T-helper 2 cell (primary cell): ENCODE measurements around the gene SCN9A.
"Not testable (repeated sequence)": the region's sequence is repeated elsewhere in the genome, so short reads cannot be mapped to it uniquely, and the experiment has no call there.

Experiments used
- DNase-seq, 5 experiments: peaks; one replicate each; pipeline versions ENCODE4 v3.0.0 to v3.0.0-alpha.2; 2012 to 2022

SCN9A gene

DNA sequence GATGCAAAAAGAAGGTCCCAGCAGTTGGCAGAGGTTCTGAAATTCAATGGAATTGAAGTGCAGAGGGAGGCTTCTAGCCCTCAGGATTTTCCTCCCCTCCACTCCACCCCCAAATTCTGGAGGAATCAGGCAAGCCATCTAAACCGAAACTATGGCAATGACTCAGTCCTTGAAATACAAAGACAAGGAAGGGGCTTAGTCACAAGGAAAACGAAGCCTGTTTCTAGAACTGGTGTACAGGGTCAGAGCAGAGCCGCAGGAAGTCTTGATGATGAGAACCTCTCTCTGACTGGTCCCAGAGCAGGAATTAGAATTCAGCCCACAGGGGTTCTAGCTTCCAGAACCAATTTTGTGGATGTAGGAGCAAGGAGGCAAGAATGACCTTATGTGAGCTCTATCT lies 136.2 kb downstream of the SCN9A start:
- DNase-seq, result no peak

DNA sequence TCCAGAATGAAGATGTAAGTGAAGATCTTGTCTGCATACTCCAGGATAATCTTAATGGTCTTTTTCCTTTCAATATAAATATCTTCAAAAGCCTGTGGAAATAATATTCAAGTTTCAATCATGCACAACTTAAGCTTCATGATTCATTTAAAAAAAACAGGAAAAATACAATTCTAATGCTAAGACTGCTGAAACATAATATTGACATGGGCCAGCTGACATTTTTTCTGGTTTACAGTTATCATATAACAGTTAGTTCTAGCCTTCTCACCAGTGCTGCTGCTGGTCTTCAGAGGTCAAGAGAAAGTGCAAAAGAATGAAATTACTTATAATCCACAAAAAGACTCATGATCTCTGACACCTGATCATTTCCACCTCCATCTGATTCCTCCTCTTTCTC lies 137.6 kb downstream of the SCN9A start:
- DNase-seq, result no peak

DNA sequence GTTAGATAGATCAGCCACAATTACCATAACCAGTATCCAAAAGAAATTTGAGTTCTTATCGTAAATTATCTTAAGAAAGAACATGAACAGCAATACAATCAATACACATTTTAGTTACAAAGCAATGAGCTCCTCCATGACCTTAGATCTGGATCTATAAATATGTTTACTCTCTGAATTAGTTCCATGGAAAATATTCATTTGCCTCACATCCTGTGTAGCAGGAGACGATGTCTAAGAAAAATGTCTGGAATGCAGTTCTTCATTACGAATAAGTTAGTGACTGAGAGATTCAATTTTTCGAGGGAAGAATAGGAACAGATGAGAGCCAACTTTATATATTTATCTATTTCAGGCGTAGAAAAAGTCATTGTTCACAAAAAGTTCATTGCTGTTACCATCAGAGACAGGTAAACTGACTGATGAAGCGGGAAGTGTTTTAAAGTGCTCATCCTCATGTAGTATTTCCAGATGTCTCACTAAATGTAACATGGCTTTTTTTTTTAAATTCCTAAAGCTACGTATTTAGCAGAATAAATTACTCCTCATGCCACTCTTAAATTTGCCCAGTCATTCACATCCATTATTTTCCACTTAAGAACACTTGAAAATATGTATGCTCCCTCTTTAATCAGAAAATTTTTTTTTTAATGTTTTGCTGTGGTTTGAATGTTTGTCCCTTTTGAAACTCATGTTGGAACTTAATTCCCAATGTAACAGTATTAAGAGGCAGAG lies 141.5 kb downstream of the SCN9A start:
- no peak for DNase-seq

DNA sequence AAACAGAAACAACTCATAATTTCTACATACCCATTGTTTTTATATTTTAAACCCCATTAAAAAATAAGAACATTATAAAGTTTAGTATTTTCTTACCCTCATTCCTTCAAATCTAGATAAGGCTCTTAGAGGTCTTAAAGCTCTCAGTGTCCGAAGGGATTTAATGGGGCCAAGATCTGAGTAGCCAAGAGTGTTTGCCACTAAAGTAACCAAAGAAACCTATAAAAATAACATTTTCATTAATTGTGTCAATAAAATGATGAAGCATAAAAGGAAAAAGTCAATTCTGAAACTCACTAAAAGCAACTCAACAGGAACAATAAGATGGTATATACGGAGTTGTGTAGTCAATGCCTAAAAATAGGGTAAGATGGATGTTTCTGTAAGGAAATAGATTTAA lies 142.5 kb downstream of the SCN9A start:
- no peak for DNase-seq

DNA sequence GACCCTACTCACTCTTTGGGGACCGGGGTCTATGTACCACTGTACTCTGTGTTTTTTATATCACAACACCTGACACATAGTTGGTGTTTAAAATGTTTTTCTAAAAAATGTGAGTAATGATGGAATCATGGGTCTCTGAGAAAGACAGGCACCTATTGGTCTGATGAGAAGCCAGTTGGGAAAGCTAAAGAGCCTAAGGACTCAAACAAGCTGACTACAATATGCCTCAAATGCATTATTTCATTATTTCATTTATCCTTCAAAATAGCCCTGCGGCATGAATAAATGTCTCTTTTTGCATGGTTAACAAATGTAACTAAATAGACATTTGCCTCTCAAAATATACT lies 145.0 kb downstream of the SCN9A start:
- DNase-seq, result no peak

DNA sequence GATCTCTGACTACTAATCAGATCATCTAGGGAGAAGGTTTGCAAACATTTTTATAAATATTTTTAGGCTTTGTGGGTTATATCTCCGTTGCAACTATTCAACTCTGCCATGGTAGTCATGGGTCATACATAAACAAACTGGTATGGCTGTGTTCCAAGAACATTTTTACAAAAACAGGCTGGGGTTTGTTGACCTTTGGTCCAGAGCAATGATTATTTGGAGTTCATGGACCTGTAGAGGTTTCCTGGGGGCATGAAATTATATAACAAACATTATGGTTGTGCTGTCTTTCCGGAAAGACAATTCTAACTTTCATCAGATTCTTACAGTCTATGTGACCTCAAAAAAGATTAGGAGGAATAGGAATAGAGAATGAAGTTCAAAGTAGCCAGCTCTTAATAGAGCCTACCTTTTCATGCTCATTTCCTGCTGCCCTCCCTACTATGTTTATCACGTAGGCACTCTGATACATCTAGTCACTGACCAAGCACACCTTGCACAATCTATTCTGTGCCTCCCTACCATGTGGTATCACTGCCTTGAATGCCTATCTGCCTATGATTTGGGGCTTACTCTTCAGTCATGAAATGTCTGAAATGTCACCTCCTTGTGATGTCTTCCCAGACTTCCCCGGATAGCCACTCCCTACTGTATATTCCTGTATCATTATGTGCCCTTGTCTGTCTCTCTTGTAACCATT lies 145.6 kb downstream of the SCN9A start:
- no peak for DNase-seq

DNA sequence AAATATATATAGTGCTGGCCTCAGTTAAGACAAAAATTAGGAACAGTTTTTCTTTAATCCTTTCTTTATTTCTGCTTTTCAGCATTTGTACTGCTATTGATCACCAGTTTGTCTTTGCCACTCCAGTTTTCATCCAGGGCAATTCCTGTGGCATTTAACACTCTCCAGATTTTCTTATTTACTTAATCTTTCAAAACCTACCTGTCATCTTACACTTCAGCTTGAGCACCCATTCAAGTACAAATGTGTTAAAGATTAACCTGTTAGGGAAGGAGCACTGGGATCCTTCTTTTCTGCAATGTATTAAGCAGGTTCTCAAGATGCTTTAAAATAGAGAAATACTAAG lies 146.1 kb downstream of the SCN9A start:
- no peak for DNase-seq

DNA sequence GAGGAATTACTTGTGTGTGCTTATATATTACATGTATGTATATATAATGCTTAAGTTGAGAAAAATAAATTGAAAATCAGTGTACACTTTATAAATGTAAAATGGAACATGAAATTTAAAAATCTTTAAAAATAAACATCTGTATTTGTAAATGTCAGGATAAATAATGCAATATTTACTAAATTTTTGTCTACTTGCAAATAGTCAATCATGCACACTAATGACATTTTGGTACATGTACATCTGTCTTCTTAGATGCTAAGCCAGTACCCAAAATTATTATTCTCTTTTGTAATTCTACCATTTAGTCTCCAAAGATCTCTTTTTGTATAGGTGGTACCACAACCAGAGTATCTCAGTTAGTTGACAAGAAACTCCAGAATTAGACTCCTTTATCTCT lies 151.5 kb downstream of the SCN9A start:
- DNase-seq, result no peak

DNA sequence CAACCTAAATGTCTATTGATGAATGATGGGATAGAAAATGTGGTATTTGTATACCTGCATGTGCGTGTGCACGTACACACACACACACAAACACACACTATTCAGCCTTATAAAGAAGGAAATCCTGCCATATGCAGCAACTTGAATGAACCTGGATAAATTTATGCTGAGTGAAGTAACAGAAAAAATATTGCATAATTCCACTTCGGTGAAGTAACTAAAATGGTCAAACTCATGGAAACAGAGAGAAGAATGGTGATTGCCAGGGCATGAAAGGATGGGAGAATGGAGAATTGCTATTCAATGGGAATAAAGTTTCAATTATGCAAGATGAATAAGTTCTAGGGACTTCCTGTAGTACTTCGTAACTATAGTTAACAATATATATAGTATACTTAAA lies 152.4 kb downstream of the SCN9A start:
- DNase-seq, result no peak

DNA sequence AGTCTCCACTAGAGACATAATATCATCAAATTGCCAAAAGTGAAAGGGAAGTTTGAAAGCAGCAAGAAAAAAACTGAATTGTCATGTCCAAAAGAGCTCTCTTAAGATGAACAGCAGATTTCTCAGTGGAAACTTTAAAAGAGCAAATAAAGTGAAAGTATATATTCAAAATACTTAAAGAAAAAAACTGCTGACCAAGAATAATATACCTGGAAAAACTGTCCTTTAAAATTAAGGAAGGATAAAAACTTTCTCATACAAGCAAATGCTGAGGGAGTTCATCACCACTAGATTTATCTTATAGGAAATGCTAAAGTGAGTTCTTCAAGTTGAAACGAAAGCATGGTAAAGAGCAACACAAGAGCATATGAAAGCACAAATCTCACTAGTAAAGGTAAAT lies 164.7 kb downstream of the SCN9A start:
- DNase-seq, result no peak

DNA sequence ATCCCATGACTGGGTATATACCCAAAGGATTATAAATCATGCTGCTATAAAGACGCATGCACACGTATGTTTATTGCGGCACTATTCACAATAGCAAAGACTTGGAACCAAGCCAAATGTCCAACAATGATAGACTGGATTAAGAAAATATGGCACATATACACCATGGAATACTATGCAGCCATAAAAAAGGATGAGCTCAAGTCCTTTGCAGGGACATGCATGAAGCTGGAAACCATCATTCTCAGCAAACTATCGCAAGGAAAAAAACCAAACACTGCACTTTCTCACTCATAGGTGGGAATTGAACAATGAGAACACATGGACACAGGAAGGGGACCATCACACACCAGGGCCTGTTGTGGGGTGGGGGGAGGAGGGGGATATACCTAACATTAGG lies 165.8 kb downstream of the SCN9A start:
- DNase-seq, result not testable (repeated sequence)

DNA sequence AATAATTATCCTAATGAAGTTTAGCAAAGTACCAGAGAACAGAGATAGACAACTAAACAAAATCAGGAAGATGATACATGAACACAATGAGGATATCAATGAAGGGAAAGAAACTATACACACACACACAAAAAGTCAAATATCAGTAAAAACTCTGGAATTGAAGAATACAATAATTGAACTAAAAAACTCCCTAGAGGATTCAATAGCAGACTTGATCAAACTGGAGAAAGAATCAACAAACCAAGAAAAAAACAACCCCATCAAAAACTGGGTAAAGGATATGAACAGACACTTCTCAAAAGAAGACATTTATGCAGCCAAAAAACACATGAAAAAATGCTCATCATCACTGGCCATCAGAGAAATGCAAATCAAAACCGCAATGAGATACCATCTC lies 166.4 kb downstream of the SCN9A start:
- DNase-seq, result not testable (repeated sequence)

DNA sequence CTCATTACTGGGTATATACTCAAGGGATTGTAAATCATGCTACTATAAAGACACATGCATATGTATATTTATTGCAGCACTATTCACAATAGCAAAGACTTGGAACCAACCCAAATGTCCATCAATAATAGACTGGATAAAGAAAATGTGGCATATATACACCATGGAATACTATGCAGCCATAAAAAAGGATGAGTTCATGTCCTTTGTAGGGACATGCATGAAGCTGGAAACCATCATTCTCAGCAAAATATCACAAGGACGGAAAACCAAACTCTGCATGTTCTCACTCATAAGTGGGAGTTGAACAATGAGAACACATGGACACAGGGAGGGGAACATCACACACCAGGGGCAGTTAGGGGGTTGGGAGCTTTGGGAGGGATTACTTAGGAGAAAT lies 169.6 kb downstream of the SCN9A start:
- not testable (repeated sequence) for DNase-seq

DNA sequence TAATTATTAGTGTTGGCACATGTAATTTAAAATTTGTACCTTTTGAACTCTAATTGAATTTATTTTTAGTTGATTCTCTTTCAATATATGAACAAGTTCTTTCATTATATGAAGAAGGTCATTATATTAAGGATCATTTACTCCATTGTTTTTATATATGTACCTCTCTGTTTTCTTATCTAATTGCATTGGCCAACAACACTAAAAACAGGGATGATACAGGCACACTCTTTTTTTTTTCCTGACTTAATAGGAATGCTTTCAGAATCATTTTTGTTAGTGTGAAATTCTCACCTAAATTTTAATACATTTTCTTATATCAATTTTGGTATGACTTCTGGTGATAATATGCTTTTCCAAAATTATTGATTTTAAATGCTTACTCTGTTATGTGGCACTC lies 173.0 kb downstream of the SCN9A start:
- DNase-seq, result no peak

DNA sequence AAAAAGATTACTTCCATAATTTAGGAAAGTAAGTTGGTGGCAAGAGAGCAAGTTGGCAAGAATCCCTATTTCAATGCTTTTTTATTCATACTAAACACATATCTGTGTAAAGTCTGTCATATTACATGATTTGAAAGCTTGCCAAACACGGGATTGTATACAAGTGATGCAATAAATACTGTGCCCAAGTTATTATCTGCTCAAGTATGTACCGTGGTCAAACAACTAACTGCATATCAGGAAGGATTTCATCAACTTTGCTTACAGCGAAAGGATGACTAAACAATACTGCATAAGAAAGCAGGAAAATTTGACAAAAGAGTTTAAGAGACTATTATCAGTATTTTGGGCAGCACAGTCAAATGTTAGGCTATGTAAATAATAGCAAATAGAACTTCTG lies 178.3 kb downstream of the SCN9A start:
- no peak for DNase-seq

DNA sequence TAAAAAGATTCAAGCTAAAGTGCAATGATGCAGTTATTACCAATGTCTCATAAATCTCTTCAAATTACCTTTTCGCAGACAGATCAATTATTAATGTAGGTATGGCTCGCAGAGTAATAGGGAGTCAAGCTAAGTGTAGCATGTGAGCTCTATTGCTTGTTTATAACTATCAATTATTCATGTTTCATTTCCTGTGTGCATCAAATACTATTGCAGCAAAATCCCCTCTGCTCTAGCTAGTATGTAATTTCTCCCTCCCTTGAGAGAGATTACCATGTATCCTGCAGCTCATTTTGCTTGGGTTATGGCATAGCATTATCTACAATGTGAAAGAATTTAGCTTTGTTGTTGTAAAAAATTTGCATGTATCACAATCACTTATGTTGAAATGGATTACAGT lies 182.3 kb downstream of the SCN9A start:
- no peak for DNase-seq

DNA sequence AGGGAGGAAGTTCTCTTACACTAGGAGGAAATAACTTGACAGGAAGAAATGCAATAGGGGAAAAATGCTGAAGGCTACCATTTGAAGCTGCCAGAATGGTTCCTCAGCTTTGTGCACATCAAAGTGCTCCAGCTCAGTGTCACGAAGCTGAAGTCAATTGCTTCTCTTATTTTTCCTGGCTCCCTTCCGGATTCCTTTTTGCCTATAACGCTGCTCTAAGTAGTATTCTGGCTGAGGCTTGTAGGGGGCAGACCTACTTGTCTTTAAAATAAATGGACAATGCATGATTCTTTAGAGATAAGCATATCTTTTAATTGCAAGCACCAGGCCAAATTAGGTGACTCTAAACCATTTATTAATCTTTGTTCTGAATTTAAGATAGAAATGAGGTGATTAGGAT lies 187.7 kb downstream of the SCN9A start:
- no peak for DNase-seq

DNA sequence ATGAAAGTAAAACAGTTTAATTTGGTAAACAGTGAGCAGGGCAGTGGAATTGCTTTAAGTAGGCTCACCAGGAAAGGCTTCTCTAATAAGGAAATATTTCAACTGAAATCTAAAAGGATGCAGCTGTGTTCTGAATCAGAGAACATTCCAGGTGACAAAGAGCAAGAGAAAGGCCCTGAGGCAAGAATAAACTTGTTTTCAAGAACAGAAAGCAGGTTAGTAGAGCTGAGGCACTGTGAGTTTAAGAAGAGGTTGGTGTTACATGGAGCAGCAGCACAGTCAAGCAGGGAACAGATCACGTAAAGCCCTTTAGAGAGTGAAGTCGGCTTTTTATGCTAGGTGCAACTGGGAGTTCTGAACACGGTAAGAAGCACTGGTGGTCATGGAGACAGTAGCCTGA lies 191.0 kb downstream of the SCN9A start:
- no peak for DNase-seq

DNA sequence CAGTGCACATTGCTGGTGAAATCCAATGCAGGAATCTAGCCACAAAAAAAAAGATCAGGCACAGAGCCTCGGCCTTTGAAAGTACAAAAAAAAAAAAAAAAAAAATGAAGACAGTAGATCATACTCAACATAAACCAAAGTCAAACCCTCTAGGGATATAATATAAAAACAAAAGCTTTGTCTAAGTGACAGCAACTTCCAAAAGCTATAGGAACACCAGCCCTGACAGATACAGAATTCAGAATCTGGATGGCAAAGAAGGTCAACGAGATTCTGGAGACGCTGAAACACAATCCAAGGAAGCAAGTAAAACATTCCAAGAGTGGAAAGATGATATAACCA lies 194.0 kb downstream of the SCN9A start:
- DNase-seq, result no peak

DNA sequence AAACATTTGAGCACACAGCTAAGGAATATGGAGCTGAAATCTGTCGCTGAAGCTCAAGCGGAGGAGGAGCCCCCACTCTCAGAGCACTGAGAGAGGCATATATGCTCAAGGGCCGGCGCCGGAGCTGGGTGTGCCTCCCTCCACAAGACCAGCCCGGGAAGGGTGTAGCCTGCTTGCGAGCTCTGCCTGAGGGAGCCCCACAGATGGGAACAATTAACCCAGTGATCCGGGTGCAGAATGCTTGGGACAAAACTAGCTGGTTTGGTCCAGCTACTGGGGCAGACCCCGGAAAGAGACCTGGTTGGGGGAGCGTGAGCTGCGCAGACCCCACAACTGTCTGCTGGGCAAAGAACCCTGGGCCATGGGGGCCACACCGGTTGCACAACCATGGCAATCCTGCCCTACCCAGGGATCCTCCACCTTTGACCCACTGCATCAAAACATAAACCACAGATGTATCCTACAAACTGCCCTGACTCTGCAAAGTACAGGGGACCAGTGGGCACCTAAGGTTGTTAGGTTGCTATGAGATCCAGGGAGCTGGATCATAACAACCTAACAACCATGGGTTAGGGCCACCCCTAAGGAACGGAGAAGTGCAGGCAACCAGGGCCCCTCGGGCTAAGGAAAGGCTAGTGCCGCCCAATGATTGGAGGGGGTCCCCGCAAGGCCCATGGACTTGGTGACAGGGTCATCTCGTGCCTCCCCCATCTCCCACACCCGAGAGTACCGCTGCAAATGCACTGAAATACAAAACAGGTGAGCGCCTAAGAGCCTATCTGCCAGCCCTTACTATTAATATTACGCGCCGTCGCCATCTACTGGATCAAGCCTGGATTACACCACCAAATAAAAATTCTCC lies 194.6 kb downstream of the SCN9A start:
- peak in 1 of 5 experiments; percentile 25 for DNase-seq

DNA sequence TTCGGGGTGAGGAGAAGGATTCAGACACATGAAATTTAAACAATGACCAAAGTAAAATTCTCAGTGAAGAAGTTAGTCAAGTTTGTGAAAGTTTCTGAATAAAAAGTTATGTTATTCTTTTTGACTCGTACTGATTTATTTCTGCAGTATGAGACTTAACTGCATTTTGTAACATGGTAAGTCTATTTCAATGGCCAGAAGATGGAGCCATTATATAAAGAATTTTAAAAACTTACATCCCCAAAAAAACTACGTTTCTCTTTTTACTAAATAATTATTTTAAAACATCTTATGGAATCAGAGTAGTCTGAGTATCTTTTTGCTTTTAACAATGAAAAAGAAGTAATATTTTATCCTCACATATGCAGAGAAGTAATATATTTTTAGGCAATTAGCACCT lies 196.5 kb downstream of the SCN9A start:
- no peak for DNase-seq

DNA sequence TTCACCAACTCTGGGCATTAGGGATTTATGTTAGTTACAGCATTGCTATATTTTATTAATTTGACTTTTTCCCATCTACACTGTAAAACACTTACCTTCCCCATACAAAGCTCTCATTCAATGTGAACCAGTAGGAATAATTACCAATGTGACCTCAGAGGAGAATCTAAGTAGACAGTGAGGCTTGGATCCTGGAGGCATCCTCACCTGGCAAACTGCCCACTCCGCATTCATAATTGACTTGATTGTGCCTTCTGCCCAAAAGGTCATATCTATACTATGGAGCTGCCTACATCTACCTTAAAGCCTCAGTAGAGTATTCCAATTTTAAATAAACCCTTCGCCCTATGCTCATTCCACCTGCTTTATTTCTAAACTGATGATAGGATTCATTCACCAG lies 202.5 kb downstream of the SCN9A start:
- DNase-seq, result no peak

DNA sequence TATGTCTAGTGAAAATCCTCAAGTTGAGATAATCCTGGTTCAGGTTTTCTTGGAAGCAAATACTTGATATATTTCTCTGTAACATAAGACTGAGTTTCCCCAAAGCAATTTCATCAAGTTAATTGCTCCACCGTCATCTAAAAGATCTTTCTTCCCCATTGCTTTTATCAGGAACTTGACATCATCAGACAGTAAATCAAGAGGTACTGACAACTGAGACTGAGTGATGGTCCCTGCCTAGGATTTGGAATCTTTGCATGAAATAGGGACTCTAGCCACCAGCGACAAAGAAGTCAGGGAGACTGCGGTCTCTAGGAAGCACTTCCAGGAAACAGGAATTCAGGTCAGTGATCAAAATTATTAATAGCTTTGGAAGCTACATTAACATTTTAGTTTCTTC lies 204.5 kb downstream of the SCN9A start:
- DNase-seq, result no peak

DNA sequence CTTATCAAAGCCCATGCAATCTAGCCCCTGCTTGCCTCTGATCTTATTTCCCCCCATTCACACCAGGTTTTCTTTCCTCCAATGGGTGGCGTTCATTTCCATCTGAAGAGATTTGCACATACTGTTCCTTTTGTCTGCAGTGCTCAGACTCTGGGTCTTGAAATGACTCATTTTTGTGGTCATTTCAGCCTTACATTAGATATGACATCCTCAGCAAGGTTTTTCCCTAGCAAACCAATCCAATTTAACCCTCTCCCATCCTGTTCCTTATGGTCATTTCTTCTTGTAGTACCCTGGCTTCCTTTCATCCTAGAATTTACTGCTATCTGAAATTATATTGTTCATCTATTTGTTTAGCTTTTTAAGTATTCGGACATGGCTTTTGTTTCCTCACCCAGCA lies 205.4 kb downstream of the SCN9A start:
- peak in 1 of 5 experiments; percentile 22 for DNase-seq
